Measurements from ENCODE around the gene RIC8B.

GRCh38 chr12:106900554-106900953, 126.1 kb downstream of the RIC8B start:
- TF ChIP-seq CTCF (conservative IDR thresholded peaks at IDR 0.05; ENCODE audit: low read length): no peak
- no peak for TF ChIP-seq EZH2phosphoT487 (IDR thresholded peaks at IDR 0.05; ENCODE audit: borderline replicate concordance)
